Liver (tissue), 9 donors: ENCODE measurements around the gene IFNAR1. TPM values are rescaled to one million over a fixed set of nuclear protein-coding genes. Genes with fewer than 3 reads are reported as not detected.

ENCODE experiments used
- DNase-seq: peaks from one replicate; pipeline ENCODE4 v3.0.0-alpha.2; 2017; ENCODE audit warnings: low spot score
- H3K27ac ChIP-seq, 2 donors: one replicate each; pipeline ENCODE4 v1.7.0; 2013; ENCODE audit warnings: inconsistent platforms in 2 of 2, low read length in 2 of 2, control low read depth in 1 of 2, low read depth in 1 of 2, mild to moderate bottlenecking in 1 of 2
- H3K27me3 ChIP-seq, 4 donors: one replicate each; pipeline versions ENCODE4 v1.6.1 to v1.7.0; 2013; ENCODE audit warnings: low read length in 3 of 4, inconsistent platforms in 1 of 4, mild to moderate bottlenecking in 1 of 4, moderate library complexity in 1 of 4; ENCODE audit not compliant: control insufficient read depth in 4 of 4, insufficient read depth in 4 of 4
- H3K36me3 ChIP-seq, 4 donors: one replicate each; pipeline versions ENCODE4 v1.6.1 to v1.7.0; 2013; ENCODE audit warnings: low read length in 3 of 4, mild to moderate bottlenecking in 3 of 4, low read depth in 1 of 4, moderate library complexity in 1 of 4; ENCODE audit not compliant: control insufficient read depth in 4 of 4, insufficient read depth in 3 of 4
- H3K4me1 ChIP-seq, 4 donors: one replicate each; pipeline versions ENCODE4 v1.6.1 to v1.7.0; 2013; ENCODE audit warnings: low read length in 3 of 4, mild to moderate bottlenecking in 3 of 4, moderate library complexity in 1 of 4; ENCODE audit not compliant: control insufficient read depth in 4 of 4, insufficient read depth in 4 of 4
- H3K4me3 ChIP-seq, 3 donors: one replicate each; pipeline versions ENCODE4 v1.6.1 to v1.7.0; 2013; ENCODE audit warnings: low read length in 3 of 3, control low read depth in 1 of 3, low read depth in 1 of 3, mild to moderate bottlenecking in 1 of 3
- H3K9ac ChIP-seq, 2 donors: one replicate each; pipeline ENCODE4 v1.7.0; 2013; ENCODE audit warnings: low read length in 2 of 2, mild to moderate bottlenecking in 2 of 2, moderate library complexity in 2 of 2, control low read depth in 1 of 2, low read depth in 1 of 2
- H3K9me3 ChIP-seq, 4 donors: one replicate each; pipeline versions ENCODE4 v1.6.1 to v1.7.0; 2013; ENCODE audit warnings: low read length in 3 of 4; ENCODE audit not compliant: control insufficient read depth in 4 of 4
- EGR1 ChIP-seq, 2 donors: IDR thresholded peaks; 2 replicates each; pipeline ENCODE4 v1.6.1; 2016 to 2018; ENCODE audit warnings: antibody characterized with exemption in 2 of 2, low read depth in 2 of 2
- FOXA1 ChIP-seq: IDR thresholded peaks from 2 replicates; pipeline ENCODE4 v1.6.1; 2016; ENCODE audit warnings: antibody characterized with exemption
- FOXA2 ChIP-seq: IDR thresholded peaks from 2 replicates; pipeline ENCODE4 v1.6.1; 2016; ENCODE audit warnings: antibody characterized with exemption
- GABPA ChIP-seq, 2 donors: IDR thresholded peaks in 1 of 2; conservative IDR thresholded peaks in 1 of 2; 2 replicates each; pipeline ENCODE4 v1.6.1; 2016; ENCODE audit warnings: antibody characterized with exemption in 2 of 2, mild to moderate bottlenecking in 1 of 2, moderate library complexity in 1 of 2
- HNF4A ChIP-seq, 2 donors: conservative IDR thresholded peaks; 2 replicates each; pipeline ENCODE4 v1.6.1; 2016; ENCODE audit warnings: antibody characterized with exemption in 2 of 2, mild to moderate bottlenecking in 2 of 2
- HNF4G ChIP-seq: IDR thresholded peaks from 2 replicates; pipeline ENCODE4 v1.6.1; 2016; ENCODE audit warnings: antibody characterized with exemption
- JUND ChIP-seq, 2 donors: IDR thresholded peaks; 2 replicates each; pipeline ENCODE4 v1.6.1; 2016; ENCODE audit warnings: antibody characterized with exemption in 2 of 2
- MAX ChIP-seq: IDR thresholded peaks from 2 replicates; pipeline ENCODE4 v1.6.1; 2016; ENCODE audit warnings: antibody characterized with exemption
- NR2F2 ChIP-seq: IDR thresholded peaks from 2 replicates; pipeline ENCODE4 v1.6.1; 2016; ENCODE audit warnings: antibody characterized with exemption
- RAD21 ChIP-seq, 2 donors: IDR thresholded peaks; 2 replicates each; pipeline ENCODE4 v1.6.1; 2016; ENCODE audit warnings: antibody characterized with exemption in 2 of 2, mild to moderate bottlenecking in 2 of 2
- REST ChIP-seq: IDR thresholded peaks from 2 replicates; pipeline ENCODE4 v1.6.1; 2016; ENCODE audit warnings: antibody characterized with exemption, mild to moderate bottlenecking
- RXRA ChIP-seq, 2 donors: IDR thresholded peaks; 2 replicates each; pipeline ENCODE4 v1.6.1; 2017 to 2018; ENCODE audit warnings: antibody characterized with exemption in 2 of 2, mild to moderate bottlenecking in 1 of 2
- SP1 ChIP-seq: IDR thresholded peaks from 2 replicates; pipeline ENCODE4 v1.6.1; 2018; ENCODE audit warnings: antibody characterized with exemption, mild to moderate bottlenecking
- TAF1 ChIP-seq: conservative IDR thresholded peaks from 2 replicates; pipeline ENCODE4 v1.6.1; 2016; ENCODE audit warnings: antibody characterized with exemption, mild to moderate bottlenecking
- YY1 ChIP-seq: IDR thresholded peaks from 2 replicates; pipeline ENCODE4 v1.6.1; 2016; ENCODE audit warnings: antibody characterized with exemption, mild to moderate bottlenecking
- WGBS: extraction: QIAGEN DNeasy Blood & Tissue Kit; methylation state at CpG from one replicate; pipeline ENCODE4 v1.1.7; 2013; 5-methylcytosine and 5-hydroxymethylcytosine counted together
- polyA plus RNA-seq, 2 donors: library from polyadenylated mRNA; stranded (reverse) in 1 of 2; unstranded in 1 of 2; fragments of 200-250 nt in 1 of 2; fragments of >200 nt in 1 of 2; fragmentation: Nextera tagmentation in 1 of 2; extraction: Ambion mirVana in 1 of 2; gene quantifications; one replicate each; pipeline versions ENCODE4 v1.2.1 to v1.2.3, GENCODE V29; 2013 to 2015
- total RNA-seq, 2 donors: library from RNA; depleted of rRNA; stranded (reverse); fragments of >200 nt; gene quantifications; one replicate each; pipeline ENCODE4 v1.2.3, GENCODE V29; 2014
- TF ChIP-seq, protein P1 (sequence below): fragments of 150-350 bp; IDR thresholded peaks from 2 replicates; pipeline ENCODE4 v1.5.1; 2017; ENCODE audit warnings: improper control_type of control experiment, low read depth, low read length; ENCODE audit not compliant: missing input control
- TF ChIP-seq, protein P2 (sequence below): IDR thresholded peaks from 2 replicates; pipeline ENCODE4 v1.6.1; 2016; ENCODE audit warnings: antibody characterized with exemption
- TF ChIP-seq, protein P3 (sequence below): IDR thresholded peaks from 2 replicates; pipeline ENCODE4 v1.6.1; 2016; ENCODE audit warnings: antibody characterized with exemption
- donor health status: healthy.
- donor health status: healthy.
- donor health status: healthy.
- donor health status: healthy.
- donor health status: healthy.

The IFNAR1 gene
- total and polyA plus RNA-seq, 4 donors: 31.1 to 54.3 (median 46.2) TPM

GRCh38 chr21:33325222-33326067, 675 bp downstream of the IFNAR1 start (continued):
- TF ChIP-seq, protein P1, sequence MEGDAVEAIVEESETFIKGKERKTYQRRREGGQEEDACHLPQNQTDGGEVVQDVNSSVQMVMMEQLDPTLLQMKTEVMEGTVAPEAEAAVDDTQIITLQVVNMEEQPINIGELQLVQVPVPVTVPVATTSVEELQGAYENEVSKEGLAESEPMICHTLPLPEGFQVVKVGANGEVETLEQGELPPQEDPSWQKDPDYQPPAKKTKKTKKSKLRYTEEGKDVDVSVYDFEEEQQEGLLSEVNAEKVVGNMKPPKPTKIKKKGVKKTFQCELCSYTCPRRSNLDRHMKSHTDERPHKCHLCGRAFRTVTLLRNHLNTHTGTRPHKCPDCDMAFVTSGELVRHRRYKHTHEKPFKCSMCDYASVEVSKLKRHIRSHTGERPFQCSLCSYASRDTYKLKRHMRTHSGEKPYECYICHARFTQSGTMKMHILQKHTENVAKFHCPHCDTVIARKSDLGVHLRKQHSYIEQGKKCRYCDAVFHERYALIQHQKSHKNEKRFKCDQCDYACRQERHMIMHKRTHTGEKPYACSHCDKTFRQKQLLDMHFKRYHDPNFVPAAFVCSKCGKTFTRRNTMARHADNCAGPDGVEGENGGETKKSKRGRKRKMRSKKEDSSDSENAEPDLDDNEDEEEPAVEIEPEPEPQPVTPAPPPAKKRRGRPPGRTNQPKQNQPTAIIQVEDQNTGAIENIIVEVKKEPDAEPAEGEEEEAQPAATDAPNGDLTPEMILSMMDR: no peak
- TF ChIP-seq FOXA1: no peak

GRCh38 chr21:33327326-33327725, 2.6 kb downstream of the IFNAR1 start:
- TF ChIP-seq JUND (IDR thresholded peaks at IDR 0.05) (no peak), RXRA (IDR thresholded peaks at IDR 0.05) (no peak), HNF4A (conservative IDR thresholded peaks at IDR 0.05) (no peak), FOXA2 (no peak), RAD21 (IDR thresholded peaks at IDR 0.05) (no peak), NR2F2 (no peak), HNF4G (no peak), TAF1 (no peak), MAX (no peak), EGR1 (IDR thresholded peaks at IDR 0.05; ENCODE audit: low read depth in 2 of 2) (no peak), SP1 (no peak), FOXA1 (no peak), YY1 (no peak), GABPA (IDR thresholded peaks at IDR 0.05 in 1 of 2, conservative IDR thresholded peaks at IDR 0.05 in 1 of 2) (no peak), REST (no peak)
- TF ChIP-seq, protein P1: no peak
- TF ChIP-seq, protein P2, sequence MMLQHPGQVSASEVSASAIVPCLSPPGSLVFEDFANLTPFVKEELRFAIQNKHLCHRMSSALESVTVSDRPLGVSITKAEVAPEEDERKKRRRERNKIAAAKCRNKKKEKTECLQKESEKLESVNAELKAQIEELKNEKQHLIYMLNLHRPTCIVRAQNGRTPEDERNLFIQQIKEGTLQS: no peak
- TF ChIP-seq, protein P3, sequence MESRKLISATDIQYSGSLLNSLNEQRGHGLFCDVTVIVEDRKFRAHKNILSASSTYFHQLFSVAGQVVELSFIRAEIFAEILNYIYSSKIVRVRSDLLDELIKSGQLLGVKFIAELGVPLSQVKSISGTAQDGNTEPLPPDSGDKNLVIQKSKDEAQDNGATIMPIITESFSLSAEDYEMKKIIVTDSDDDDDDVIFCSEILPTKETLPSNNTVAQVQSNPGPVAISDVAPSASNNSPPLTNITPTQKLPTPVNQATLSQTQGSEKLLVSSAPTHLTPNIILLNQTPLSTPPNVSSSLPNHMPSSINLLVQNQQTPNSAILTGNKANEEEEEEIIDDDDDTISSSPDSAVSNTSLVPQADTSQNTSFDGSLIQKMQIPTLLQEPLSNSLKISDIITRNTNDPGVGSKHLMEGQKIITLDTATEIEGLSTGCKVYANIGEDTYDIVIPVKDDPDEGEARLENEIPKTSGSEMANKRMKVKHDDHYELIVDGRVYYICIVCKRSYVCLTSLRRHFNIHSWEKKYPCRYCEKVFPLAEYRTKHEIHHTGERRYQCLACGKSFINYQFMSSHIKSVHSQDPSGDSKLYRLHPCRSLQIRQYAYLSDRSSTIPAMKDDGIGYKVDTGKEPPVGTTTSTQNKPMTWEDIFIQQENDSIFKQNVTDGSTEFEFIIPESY: no peak
- Histone ChIP-seq H3K9me3 (no peaks in the 10 kb centered on the region), H3K4me3 (no peak overlapping the region), H3K27ac (no peak overlapping the region), H3K4me1 (peaks cover 4 to 34% (median 15%) of the 10 kb centered on the region in 4 donors), H3K9ac (no peak overlapping the region), H3K36me3 (peaks cover 0 to 5% (median 1%) of the 10 kb centered on the region in 4 donors), H3K27me3 (no peaks in the 10 kb centered on the region)
- 91% methylated on average over 3 of the region's 3 CpGs for WGBS
- DNase-seq: no peak
